ENCODE data around the gene TRPC4AP. TPM values are rescaled to one million over a fixed set of nuclear protein-coding genes. Genes with fewer than 3 reads are reported as not detected.

Gene TRPC4AP
- total and polyA plus RNA-seq, 10 of the 15 experiments (the other 5 are each of a cell fraction or from before 2014, with no cell fraction given): 1.1 to 61.7 (median 41.2) TPM

DNA sequence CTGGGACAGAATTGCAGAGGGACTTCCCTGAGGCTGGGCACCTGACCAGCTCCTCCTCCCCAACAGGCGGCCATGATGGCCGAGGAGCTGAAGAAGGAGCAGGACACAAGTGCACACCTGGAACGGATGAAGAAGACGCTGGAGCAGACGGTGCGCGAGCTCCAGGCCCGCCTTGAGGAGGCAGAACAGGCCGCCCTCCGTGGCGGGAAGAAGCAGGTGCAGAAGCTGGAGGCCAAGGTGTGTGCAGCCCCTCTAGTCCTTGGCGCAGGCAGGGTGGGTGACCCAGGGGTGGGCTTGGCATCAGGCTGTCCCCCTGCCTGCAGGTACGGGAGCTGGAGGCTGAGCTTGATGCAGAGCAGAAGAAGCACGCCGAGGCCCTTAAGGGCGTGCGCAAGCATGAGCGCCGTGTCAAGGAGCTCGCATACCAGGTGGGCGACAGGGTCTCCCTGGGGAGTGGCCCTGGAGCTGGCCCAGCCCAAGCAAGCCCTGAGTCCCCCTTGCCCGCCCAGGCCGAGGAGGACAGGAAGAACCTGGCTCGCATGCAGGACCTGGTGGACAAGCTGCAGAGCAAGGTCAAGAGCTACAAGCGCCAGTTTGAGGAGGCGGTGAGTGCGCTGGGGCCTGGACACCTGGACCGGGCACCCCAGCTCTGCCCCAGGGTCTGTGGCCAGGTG, 91.5 kb downstream of the TRPC4AP start:
- DNase-seq (ENCODE audit: low read depth, low spot score) (no peak), ATAC-seq (no peak), FAIRE-seq (no peak)
- Histone ChIP-seq H3K36me3 (ENCODE audit: control insufficient read depth in 2 of 2, insufficient read depth in 2 of 2, low read length in 1 of 2) (peaks cover 3 to 45% of the 10 kb centered on the region in 2 experiments; a peak in 3 of 4 replicates), H3K9me3 (replicated peaks; ENCODE audit: control insufficient read depth, insufficient read depth, low read length) (no peaks in the 10 kb centered on the region), H4K20me1 (ENCODE audit: control insufficient read depth, insufficient read depth) (no peaks in the 10 kb centered on the region), H3K27me3 (replicated peaks in 1 of 2; ENCODE audit: control insufficient read depth in 2 of 2, insufficient read depth in 2 of 2, low read length in 1 of 2) (no peaks in the 10 kb centered on the region), H3K79me2 (ENCODE audit: control insufficient read depth, insufficient read depth, low read length) (no peaks in the 10 kb centered on the region), H3K4me2 (ENCODE audit: control insufficient read depth, insufficient read depth) (no peak overlapping the region), H3K27ac (ENCODE audit: control insufficient read depth, insufficient read depth) (no peak overlapping the region), H3K4me1 (ENCODE audit: control insufficient read depth, insufficient read depth, low read length) (no peaks in the 10 kb centered on the region), H2AFZ (ENCODE audit: control insufficient read depth, low read depth, low read length) (no peak overlapping the region), H3K9ac (ENCODE audit: control insufficient read depth, insufficient read depth, low read length) (no peak overlapping the region), H3K4me3 (no peak overlapping the region)
- ChIA-PET RAD21 (ENCODE audit: unreplicated experiment) (interaction anchor here (0.6 to 1.1 kb wide), 2 partner anchors 95 to 127 kb away, joined by 3 read pairs; no protein-coding TSS in a partner anchor), SMC1A (ENCODE audit: uncharacterized antibody, unreplicated experiment) (no interaction called here), POLR2A (interaction anchor here (0.5 kb wide), 1 partner anchor 731 kb away, joined by 3 read pairs; no protein-coding TSS in a partner anchor), CTCF (interaction anchor here (1.2 to 1.4 kb wide), 2 partner anchors 87 to 127 kb away, joined by 3 to 4 read pairs; no protein-coding TSS in a partner anchor)
- WGBS (ENCODE audit: insufficient coverage, insufficient replicate concordance, low lambda C conversion rate, missing lambda C conversion rate): 95% methylated on average over 26 of the region's 28 CpGs
- no TSS peak for BruUV-seq (replicated peaks)
- intact Hi-C loops (cut with micrococcal nuclease; ENCODE audit: unreplicated experiment): no loop called here
- in situ Hi-C loops (cut with MboI): no loop called here
- TF ChIP-seq ATF7 (IDR thresholded peaks at IDR 0.05; ENCODE audit: low read depth) (no peak), ZNF274 (IDR thresholded peaks at IDR 0.05; ENCODE audit: insufficient read depth, insufficient read length) (no peak), SIN3A (IDR thresholded peaks at IDR 0.05; ENCODE audit: low read depth, low read length) (no peak), HDGF (IDR thresholded peaks at IDR 0.05) (no peak), CHD2 (IDR thresholded peaks at IDR 0.05; ENCODE audit: borderline replicate concordance, low read depth, low read length) (no peak), MYC (IDR thresholded peaks at IDR 0.05; ENCODE audit: insufficient read depth, insufficient read length, insufficient replicate concordance, low read length, severe bottlenecking) (no peak), SIX5 (IDR thresholded peaks at IDR 0.05; ENCODE audit: low read depth, low read length, severe bottlenecking) (no peak), IRF4 (IDR thresholded peaks at IDR 0.05; ENCODE audit: low read depth, low read length) (no peak), POU2F2 (IDR thresholded peaks at IDR 0.05; ENCODE audit: borderline replicate concordance, low read depth, low read length) (no peak), RFX5 (IDR thresholded peaks at IDR 0.05; ENCODE audit: low read depth, low read length) (no peak), ZZZ3 (IDR thresholded peaks at IDR 0.05; ENCODE audit: control insufficient read depth, insufficient read length, low read depth) (no peak), CBFB (IDR thresholded peaks at IDR 0.05; ENCODE audit: low read depth) (no peak)
- TF ChIP-seq, protein P1, sequence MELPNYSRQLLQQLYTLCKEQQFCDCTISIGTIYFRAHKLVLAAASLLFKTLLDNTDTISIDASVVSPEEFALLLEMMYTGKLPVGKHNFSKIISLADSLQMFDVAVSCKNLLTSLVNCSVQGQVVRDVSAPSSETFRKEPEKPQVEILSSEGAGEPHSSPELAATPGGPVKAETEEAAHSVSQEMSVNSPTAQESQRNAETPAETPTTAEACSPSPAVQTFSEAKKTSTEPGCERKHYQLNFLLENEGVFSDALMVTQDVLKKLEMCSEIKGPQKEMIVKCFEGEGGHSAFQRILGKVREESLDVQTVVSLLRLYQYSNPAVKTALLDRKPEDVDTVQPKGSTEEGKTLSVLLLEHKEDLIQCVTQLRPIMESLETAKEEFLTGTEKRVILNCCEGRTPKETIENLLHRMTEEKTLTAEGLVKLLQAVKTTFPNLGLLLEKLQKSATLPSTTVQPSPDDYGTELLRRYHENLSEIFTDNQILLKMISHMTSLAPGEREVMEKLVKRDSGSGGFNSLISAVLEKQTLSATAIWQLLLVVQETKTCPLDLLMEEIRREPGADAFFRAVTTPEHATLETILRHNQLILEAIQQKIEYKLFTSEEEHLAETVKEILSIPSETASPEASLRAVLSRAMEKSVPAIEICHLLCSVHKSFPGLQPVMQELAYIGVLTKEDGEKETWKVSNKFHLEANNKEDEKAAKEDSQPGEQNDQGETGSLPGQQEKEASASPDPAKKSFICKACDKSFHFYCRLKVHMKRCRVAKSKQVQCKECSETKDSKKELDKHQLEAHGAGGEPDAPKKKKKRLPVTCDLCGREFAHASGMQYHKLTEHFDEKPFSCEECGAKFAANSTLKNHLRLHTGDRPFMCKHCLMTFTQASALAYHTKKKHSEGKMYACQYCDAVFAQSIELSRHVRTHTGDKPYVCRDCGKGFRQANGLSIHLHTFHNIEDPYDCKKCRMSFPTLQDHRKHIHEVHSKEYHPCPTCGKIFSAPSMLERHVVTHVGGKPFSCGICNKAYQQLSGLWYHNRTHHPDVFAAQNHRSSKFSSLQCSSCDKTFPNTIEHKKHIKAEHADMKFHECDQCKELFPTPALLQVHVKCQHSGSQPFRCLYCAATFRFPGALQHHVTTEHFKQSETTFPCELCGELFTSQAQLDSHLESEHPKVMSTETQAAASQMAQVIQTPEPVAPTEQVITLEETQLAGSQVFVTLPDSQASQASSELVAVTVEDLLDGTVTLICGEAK (IDR thresholded peaks at IDR 0.05; ENCODE audit: borderline replicate concordance): no peak
- TF ChIP-seq, protein P2, sequence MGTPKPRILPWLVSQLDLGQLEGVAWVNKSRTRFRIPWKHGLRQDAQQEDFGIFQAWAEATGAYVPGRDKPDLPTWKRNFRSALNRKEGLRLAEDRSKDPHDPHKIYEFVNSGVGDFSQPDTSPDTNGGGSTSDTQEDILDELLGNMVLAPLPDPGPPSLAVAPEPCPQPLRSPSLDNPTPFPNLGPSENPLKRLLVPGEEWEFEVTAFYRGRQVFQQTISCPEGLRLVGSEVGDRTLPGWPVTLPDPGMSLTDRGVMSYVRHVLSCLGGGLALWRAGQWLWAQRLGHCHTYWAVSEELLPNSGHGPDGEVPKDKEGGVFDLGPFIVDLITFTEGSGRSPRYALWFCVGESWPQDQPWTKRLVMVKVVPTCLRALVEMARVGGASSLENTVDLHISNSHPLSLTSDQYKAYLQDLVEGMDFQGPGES (IDR thresholded peaks at IDR 0.05): no peak
- TF ChIP-seq, protein P3, sequence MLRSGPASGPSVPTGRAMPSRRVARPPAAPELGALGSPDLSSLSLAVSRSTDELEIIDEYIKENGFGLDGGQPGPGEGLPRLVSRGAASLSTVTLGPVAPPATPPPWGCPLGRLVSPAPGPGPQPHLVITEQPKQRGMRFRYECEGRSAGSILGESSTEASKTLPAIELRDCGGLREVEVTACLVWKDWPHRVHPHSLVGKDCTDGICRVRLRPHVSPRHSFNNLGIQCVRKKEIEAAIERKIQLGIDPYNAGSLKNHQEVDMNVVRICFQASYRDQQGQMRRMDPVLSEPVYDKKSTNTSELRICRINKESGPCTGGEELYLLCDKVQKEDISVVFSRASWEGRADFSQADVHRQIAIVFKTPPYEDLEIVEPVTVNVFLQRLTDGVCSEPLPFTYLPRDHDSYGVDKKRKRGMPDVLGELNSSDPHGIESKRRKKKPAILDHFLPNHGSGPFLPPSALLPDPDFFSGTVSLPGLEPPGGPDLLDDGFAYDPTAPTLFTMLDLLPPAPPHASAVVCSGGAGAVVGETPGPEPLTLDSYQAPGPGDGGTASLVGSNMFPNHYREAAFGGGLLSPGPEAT (IDR thresholded peaks at IDR 0.05; ENCODE audit: low read depth): no peak
- TF ChIP-seq, protein P4, sequence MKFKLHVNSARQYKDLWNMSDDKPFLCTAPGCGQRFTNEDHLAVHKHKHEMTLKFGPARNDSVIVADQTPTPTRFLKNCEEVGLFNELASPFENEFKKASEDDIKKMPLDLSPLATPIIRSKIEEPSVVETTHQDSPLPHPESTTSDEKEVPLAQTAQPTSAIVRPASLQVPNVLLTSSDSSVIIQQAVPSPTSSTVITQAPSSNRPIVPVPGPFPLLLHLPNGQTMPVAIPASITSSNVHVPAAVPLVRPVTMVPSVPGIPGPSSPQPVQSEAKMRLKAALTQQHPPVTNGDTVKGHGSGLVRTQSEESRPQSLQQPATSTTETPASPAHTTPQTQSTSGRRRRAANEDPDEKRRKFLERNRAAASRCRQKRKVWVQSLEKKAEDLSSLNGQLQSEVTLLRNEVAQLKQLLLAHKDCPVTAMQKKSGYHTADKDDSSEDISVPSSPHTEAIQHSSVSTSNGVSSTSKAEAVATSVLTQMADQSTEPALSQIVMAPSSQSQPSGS (IDR thresholded peaks at IDR 0.05; ENCODE audit: low read length): no peak

Data from GM12878 (cell line).